Measurements from ENCODE around the gene CALD1. TPM values are rescaled to one million over a fixed set of nuclear protein-coding genes. Genes with fewer than 3 reads are reported as not detected.
A peak's percentile ranks its signal among the peaks of the same experiment; 100 is the strongest.

The CALD1 gene
- total and polyA plus RNA-seq, 11 donors = 89.6 to 186 (median 125) TPM

DNA sequence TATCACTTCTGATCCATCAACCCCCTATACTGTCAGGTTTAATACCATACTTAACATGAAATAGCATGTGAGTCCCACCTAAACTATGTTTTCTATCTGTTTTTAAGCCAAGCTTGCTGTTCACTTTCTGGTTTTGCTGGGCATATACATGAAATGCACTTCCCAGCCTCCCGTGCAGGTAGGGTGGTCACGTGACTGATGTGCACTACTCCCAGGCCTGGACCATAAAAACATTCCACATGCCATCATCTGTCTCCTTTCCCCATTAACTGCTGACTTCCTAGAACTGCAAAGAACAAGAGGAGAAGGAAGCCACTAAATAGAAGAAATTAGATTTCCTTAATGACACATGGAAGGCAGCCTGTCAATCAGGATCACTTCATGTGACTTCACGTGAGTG, 40.1 kb upstream of the CALD1 start:
- intact Hi-C loops (cut with DNase I) = no loop called here
- Histone ChIP-seq H3K36me3 (no peaks in the 10 kb centered on the region), H3K4me3 (no peak overlapping the region), H3K27me3 (no peaks in the 10 kb centered on the region), H3K4me1 (peaks cover 0 to 54% (median 4%) of the 10 kb centered on the region in 12 donors), H3K27ac (peak overlapping the region in 4 of 12 donors; percentile 11 to 75 (median 44)), H3K9me3 (no peaks in the 10 kb centered on the region)
- no peak for DNase-seq
- ATAC-seq = no peak
- TF ChIP-seq POLR2A (IDR thresholded peaks at IDR 0.05) = no peak
- TF ChIP-seq, protein P1, sequence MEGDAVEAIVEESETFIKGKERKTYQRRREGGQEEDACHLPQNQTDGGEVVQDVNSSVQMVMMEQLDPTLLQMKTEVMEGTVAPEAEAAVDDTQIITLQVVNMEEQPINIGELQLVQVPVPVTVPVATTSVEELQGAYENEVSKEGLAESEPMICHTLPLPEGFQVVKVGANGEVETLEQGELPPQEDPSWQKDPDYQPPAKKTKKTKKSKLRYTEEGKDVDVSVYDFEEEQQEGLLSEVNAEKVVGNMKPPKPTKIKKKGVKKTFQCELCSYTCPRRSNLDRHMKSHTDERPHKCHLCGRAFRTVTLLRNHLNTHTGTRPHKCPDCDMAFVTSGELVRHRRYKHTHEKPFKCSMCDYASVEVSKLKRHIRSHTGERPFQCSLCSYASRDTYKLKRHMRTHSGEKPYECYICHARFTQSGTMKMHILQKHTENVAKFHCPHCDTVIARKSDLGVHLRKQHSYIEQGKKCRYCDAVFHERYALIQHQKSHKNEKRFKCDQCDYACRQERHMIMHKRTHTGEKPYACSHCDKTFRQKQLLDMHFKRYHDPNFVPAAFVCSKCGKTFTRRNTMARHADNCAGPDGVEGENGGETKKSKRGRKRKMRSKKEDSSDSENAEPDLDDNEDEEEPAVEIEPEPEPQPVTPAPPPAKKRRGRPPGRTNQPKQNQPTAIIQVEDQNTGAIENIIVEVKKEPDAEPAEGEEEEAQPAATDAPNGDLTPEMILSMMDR (IDR thresholded peaks at IDR 0.05) = no peak
- 74 to 94% (median 78%) methylated on average over 3 of the region's 3 CpGs for WGBS, 4 donors

DNA sequence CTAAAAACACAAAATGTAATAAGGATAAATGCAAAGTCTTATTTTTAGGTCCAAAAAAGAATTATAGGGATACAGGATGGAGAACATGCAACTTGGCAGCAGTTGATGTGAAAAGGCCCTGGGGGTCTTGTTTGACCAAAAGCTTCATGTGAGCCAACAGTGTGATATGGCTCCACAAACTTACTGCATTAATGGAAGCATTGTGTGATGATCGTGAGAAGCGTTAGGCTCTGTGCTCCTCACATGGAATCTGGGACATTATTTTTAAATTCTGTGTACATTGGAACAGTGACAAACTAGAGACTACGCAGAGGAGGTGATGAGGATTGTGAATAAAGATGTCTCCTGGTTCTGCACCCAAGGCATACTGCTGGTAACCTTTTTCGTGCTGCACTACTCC, 39.1 kb upstream of the CALD1 start:
- Histone ChIP-seq H3K4me3 (no peak overlapping the region), H3K36me3 (no peaks in the 10 kb centered on the region), H3K4me1 (peaks cover 0 to 62% (median 5%) of the 10 kb centered on the region in 12 donors), H3K27ac (peak overlapping the region in 3 of 12 donors; percentile 27 to 85 (median 75)), H3K27me3 (no peaks in the 10 kb centered on the region), H3K9me3 (no peaks in the 10 kb centered on the region)
- intact Hi-C loops (cut with DNase I) = loop anchor here in 2 of 10 donors (10.0 kb wide), 1 partner anchor 46 kb away; no protein-coding TSS in a partner anchor
- no peak for TF ChIP-seq POLR2A (IDR thresholded peaks at IDR 0.05)
- TF ChIP-seq, protein P1 (IDR thresholded peaks at IDR 0.05) = no peak
- peak in 1 of 4 donors; percentile 10 for ATAC-seq
- no peak for DNase-seq
- WGBS, 4 donors = 47 to 63% (median 55%) methylated on average over 4 of the region's 4 CpGs

DNA sequence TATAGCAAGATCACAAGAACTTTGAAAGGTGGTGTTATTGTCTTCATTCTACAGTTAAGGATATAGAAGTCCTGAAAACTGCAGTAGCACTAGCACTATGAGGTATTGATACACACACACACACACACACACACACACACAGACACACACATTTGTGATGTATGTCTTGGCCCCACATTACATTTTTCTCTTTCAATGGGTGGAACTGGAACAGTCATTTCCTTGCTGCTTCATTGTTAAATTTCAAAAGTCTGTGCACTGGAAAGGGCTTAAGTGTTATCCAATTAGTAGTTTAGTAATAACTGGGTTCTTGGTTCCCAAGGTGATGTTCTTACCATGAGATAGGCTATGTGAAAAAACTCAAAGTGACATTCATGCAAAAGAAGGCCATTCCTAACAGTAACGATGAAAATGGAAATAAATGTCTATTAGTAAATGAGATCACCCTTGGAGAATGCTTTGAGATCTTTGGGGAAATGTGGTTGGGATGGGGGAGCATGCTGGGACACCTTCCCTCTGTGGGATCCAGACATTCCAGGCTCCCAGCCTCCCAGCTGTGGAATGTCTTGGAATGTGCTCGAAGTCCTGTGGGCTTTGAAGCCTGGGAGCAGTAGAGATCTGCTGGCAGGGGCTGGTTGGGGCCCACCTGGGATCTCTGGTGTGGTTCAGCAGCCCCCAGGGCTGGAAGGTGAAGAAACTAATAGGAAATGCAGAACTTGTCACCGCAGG, 37.4 kb upstream of the CALD1 start:
- Histone ChIP-seq H3K36me3 (no peaks in the 10 kb centered on the region), H3K9me3 (no peaks in the 10 kb centered on the region), H3K4me3 (no peak overlapping the region), H3K27ac (peak overlapping the region; percentile 25 to 88 (median 58)), H3K27me3 (no peaks in the 10 kb centered on the region), H3K4me1 (peaks cover 0 to 62% (median 5%) of the 10 kb centered on the region in 12 donors)
- 51 to 75% (median 64%) methylated on average over 3 of the region's 3 CpGs for WGBS, 4 donors
- DNase-seq = peak; percentile 30 to 65 (median 52)
- TF ChIP-seq, protein P1 (IDR thresholded peaks at IDR 0.05) = no peak
- no peak for TF ChIP-seq POLR2A (IDR thresholded peaks at IDR 0.05)
- intact Hi-C loops (cut with DNase I) = loop anchor here in 2 of 10 donors (10.0 kb wide), 1 partner anchor 47 kb away; no protein-coding TSS in a partner anchor
- ATAC-seq = peak; percentile 54 to 78 (median 64)

DNA sequence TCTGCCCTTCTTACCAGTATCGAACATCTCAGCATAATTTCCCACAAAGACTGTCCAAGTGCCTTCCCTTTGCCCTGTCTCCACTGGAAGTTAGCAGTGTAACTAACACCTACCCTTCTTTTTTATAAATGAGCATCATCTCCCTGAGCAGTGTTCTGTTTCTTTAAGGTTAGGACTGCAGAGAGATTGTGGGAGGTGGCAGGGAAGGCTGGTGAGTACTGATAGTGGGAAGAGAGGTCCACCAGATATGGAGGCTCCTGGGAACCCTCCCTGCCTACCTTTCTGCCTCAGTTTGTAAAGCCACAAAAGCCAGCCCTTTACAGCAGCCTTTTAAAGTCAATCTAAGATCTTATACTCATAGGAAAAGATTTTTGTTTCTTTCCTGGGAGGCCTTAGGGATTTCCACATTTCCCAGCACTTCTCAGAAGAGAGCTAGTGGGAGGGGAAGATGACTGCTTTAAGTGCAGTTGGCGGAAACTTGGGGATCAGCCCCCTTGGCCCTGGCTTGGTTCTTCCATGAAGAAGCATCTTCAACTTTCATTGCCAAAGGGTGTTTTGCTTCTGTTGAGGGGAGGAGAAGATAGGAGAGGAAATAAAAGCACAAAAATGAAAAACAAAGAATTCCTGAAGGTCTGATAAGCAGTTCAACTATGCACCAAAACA, 36.6 kb upstream of the CALD1 start:
- TF ChIP-seq, protein P1 (IDR thresholded peaks at IDR 0.05) = no peak
- TF ChIP-seq POLR2A (IDR thresholded peaks at IDR 0.05) = no peak
- peak overlapping the region; percentile 25 to 88 (median 58) for H3K27ac ChIP-seq
- WGBS, 4 donors = 37 to 59% (median 42%) methylated on average over 2 of the region's 2 CpGs
- H3K4me3 ChIP-seq = no peak overlapping the region
- H3K4me1 ChIP-seq = peaks cover 0 to 55% (median 5%) of the 10 kb centered on the region in 12 donors
- intact Hi-C loops (cut with DNase I) = loop anchor here in 2 of 10 donors (10.0 kb wide), 1 partner anchor 48 kb away; no protein-coding TSS in a partner anchor
- H3K27me3 ChIP-seq = no peaks in the 10 kb centered on the region
- ATAC-seq (peak; percentile 27 to 56 (median 52)), DNase-seq (peak in 1 of 5 donors; percentile 45)
- no peaks in the 10 kb centered on the region for H3K36me3 ChIP-seq
- H3K9me3 ChIP-seq = no peaks in the 10 kb centered on the region
